GM18909 (cell line): ENCODE data around the gene TBL1X.

ENCODE experiments used
- ATAC-seq: cut with Tn5 transposase; IDR thresholded peaks from one replicate; pipeline ENCODE4 v1.9.1; 2021; ENCODE audit warnings: mild to moderate bottlenecking; ENCODE audit not compliant: unreplicated experiment, poor library complexity

Gene TBL1X

DNA sequence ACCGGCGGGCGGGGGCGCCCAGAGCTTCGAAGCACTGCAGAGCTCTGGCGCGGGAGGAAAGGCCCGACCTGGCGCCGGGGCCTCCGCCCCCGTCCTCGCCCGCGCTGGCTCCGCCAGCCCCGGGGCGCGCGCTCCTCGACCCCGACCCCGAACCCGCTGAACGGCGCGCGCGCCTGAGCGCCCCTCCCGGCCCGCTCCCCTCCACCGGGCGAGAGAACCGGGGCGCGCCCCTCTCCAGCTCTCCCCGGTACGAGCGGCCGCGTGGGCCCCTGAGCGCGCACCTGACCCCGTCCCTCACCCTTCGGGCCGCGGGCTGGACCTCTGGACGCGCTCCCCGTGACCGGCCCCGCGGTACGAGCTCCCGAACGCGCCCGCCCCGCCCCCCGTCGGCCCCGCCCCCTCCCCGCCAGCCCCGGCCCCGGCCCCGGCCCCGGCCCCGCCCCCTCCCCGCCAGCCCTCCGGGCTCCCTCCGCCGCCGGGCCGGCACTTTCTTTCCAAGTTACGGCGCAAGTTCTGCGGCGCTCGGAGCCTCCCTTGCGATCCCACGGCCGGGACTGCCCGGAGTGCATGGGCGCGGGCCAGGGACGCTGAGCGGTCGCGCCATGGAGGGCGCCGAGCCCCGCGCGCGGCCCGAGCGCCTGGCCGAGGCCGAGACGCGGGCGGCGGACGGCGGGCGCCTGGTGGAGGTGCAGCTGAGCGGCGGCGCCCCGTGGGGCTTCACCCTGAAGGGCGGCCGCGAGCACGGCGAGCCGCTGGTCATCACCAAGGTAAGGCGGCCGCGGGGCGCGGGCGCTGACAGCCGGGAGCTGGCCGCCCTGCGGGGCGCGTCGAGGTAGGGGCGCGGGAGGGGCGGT is 321.3 kb downstream of the TBL1X start, which contains the start of gene SHROOM2:
Gene SHROOM2, plus strand, starts transcription at position 486 of the 854 bp plus-strand sequence. Its CDS starts 117 bp downstream, at position 603.
- no peak for ATAC-seq

DNA sequence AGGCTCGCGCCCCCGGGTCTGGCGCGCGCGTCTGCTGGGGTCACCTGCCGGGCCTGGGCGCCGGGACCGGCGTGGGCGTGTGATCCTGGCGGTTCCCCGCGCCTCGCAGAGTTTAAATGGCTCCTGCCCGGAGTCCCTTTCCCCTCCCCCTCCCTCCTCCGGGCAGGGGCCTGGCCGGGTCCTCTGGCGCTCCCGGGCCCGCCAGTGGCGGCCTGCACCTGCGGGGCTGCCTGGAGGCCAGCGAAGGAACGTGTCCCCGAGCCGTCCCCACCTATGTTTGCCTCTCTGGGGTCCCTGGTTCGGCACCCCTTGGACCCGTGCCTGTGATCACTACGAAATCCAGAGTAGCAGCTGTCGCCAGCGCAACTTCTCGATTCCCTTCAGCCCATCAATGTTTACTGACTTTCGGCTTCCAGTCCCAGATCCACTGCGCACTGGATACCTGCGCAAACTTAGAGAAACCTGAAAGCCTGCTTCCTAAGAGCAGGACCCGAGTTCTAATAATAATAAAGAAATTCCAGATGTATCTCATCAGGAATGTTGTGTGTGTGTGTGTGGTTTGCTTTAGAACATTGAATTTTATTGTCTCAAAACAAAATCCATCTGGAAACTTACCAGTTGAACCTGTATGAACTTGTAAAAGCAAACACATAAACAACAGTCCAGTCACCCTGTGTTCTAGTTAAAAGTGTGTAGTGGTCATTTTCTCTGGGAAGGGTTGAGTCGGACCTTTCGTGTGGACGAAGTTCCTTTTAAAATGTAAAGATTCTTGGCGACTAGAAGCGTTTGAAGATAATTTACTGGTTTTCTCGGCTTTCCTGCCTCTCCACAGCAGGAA is 322.2 kb downstream of the TBL1X start:
- ATAC-seq = no peak

DNA sequence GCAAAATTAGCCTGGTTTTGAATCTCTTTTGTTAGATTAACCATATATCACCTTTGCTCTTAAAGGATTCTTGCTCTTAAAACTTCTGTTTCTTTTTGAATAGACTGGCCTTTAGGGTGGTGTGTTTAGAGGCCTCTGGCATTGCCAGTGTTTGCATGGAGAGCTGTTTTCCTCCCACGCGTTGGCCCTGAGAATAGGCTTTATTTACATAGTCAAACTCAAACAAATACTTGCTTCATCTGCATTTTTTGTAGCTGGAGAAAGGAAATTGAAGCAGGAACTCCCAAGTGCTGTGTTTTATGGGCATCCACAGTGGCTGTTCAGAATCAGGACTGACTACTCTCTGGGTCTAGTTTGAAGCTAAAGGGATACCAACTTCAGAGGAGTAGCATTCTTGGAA is 324.1 kb downstream of the TBL1X start:
- no peak for ATAC-seq

DNA sequence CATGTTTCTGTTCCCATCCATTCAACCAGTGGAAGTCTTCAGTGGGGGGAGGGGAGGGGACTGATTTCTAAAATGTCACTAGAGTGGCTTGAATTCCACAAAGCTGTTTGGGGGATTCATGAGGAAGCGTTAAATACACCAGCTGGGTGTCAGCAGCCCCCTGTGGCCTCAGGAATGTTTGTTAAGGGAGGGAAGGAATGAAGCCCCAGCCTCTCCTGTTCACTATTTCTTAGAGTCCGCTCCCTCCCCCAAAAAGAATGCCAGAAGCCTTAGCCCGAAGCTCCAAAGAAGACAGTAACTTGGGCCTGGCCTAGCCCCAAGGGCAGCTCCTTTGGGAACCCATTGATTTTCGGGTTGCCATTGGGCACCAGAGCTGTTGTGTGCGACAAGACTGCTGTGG is 324.7 kb downstream of the TBL1X start:
- ATAC-seq = no peak
